Spleen (tissue), 11 donors: ENCODE data around the gene TBPL1. TPM values are rescaled to one million over a fixed set of nuclear protein-coding genes. Genes with fewer than 3 reads are reported as not detected.

Experiments used
- DNase-seq: peaks from one replicate; pipeline ENCODE4 v3.0.0-alpha.2; 2020
- H3K27ac ChIP-seq, 8 donors: fragments of 200-600 bp; sonication (generic) in 7 of 8; 1 replicate in 4 of 8; 2 replicates in 4 of 8; pipeline versions ENCODE4 v1.5.0 to v1.8.0; 2016 to 2021; ENCODE audit warnings: inconsistent platforms in 4 of 8, mild to moderate bottlenecking in 4 of 8, moderate library complexity in 1 of 8
- H3K27me3 ChIP-seq, 7 donors: fragments of 200-600 bp; sonication (generic) in 6 of 7; replicated peaks in 1 of 7; 1 replicate in 4 of 7; 2 replicates in 3 of 7; pipeline versions ENCODE4 v1.5.0 to v1.8.0; 2016 to 2021; ENCODE audit warnings: inconsistent platforms in 3 of 7, mild to moderate bottlenecking in 1 of 7
- H3K36me3 ChIP-seq, 6 donors: fragments of 200-600 bp; sonication (generic) in 5 of 6; 1 replicate in 4 of 6; 2 replicates in 2 of 6; pipeline versions ENCODE4 v1.5.0 to v1.8.0; 2016 to 2021; ENCODE audit warnings: inconsistent platforms in 2 of 6
- H3K4me1 ChIP-seq, 6 donors: fragments of 200-600 bp; sonication (generic) in 5 of 6; 1 replicate in 3 of 6; 2 replicates in 3 of 6; pipeline versions ENCODE4 v1.5.0 to v1.8.0; 2016 to 2021; ENCODE audit warnings: inconsistent platforms in 3 of 6
- H3K4me3 ChIP-seq, 8 donors: fragments of 200-600 bp; sonication (generic) in 7 of 8; 1 replicate in 4 of 8; 2 replicates in 4 of 8; pipeline versions ENCODE4 v1.5.0 to v1.8.0; 2016 to 2021; ENCODE audit warnings: inconsistent platforms in 4 of 8, mild to moderate bottlenecking in 4 of 8, moderate library complexity in 2 of 8
- H3K9me3 ChIP-seq, 8 donors: fragments of 200-600 bp; sonication (generic) in 7 of 8; 1 replicate in 4 of 8; 2 replicates in 4 of 8; pipeline versions ENCODE4 v1.5.0 to v1.8.0; 2016 to 2021; ENCODE audit warnings: inconsistent platforms in 4 of 8
- CTCF ChIP-seq, 11 experiments: fragments of 200-600 bp in 7 of 11; fragments of 450-650 bp in 4 of 11; sonication (generic) in 4 of 11; IDR thresholded peaks in 8 of 11; conservative IDR thresholded peaks in 3 of 11; 1 replicate in 7 of 11; 2 replicates in 4 of 11; pipeline versions ENCODE4 v1.4.0 to v1.8.0; 2016 to 2021; ENCODE audit warnings: antibody characterized with exemption in 11 of 11, inconsistent platforms in 4 of 11, mild to moderate bottlenecking in 1 of 11
- POLR2A ChIP-seq, 3 donors: fragments of 450-650 bp; IDR thresholded peaks; one replicate each; pipeline ENCODE4 v1.5.1; 2017; ENCODE audit warnings: antibody characterized with exemption in 3 of 3, mild to moderate bottlenecking in 1 of 3
- POLR2AphosphoS5 ChIP-seq, 3 donors: sonication (generic); formaldehyde crosslinking; IDR thresholded peaks; one replicate each; pipeline ENCODE4 v1.5.1; 2017; ENCODE audit warnings: antibody characterized with exemption in 3 of 3
- WGBS, 5 donors: extraction: QIAGEN DNeasy Blood & Tissue Kit in 3 of 5; methylation state at CpG; one replicate each; pipeline versions ENCODE4 v1.1.5 to v1.1.7; 2013 to 2018; 5-methylcytosine and 5-hydroxymethylcytosine counted together
- intact Hi-C: fragments of 100-400 bp; cut with DNase I; formaldehyde crosslinking; loops from one replicate; pipeline ENCODE4 v1.15.0; 2023; ENCODE audit warnings: low total_unique reads
- polyA plus RNA-seq, 3 donors: library from polyadenylated mRNA; stranded (reverse); fragments of 200-250 nt; gene quantifications; one replicate each; pipeline ENCODE4 v1.2.1, GENCODE V29; 2013
- total RNA-seq, 7 donors: library from RNA; depleted of rRNA in 3 of 7; stranded (reverse); fragments of >200 nt in 3 of 7; fragmentation: NEBNext Ultra II Directional in 4 of 7; extraction: Animal tissue kit (Norgen Biotek cat#: 25700) in 4 of 7; gene quantifications; one replicate each; pipeline versions ENCODE4 v1.1.0 to v1.2.1, GENCODE V29; 2016 to 2021
- donor health status: healthy with polysubstance abuse.
- donor health status: DM: no; HTN: no; CAD: no; lungs with moderate emphysema.
- donor health status: DM: no; HTN: no; CAD: no.
- donor health status: Bipolar disorder and iron deficiency.
- donor health status: healthy.
- donor health status: DM: no; HTN: no; CAD: no.
- donor health status: DM: yes; HTN: yes; CAD: no.

Gene TBPL1
- total and polyA plus RNA-seq, 10 donors, result 17.0 to 33.3 (median 27.6) TPM

DNA sequence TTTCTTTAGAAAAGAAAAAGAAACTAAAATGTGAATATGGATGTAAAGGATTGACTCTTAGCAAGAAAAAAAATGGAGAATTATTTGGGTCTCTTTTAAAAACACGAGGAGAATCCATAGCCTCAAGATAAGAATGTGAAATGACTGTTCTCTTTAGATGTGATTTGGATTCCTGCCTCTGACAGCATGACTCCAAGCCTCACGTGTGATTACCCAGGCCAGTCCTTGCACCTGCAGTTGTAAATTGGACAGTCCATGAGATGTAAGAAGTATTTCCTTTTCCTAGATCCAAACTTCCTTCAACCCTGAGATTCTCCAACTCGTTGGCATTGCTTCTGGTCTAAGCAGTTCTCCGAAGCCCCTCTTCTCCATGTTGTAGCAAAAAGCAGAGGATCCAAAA, 67.5 kb downstream of the TBPL1 start:
- Histone ChIP-seq H3K27ac (no peak overlapping the region), H3K4me3 (no peak overlapping the region), H3K36me3 (no peaks in the 10 kb centered on the region), H3K27me3 (no peaks in the 10 kb centered on the region), H3K4me1 (peaks cover 0 to 5% (median 0%) of the 10 kb centered on the region in 6 donors), H3K9me3 (no peaks in the 10 kb centered on the region)
- intact Hi-C loops, result no loop called here
- DNase-seq, result no peak
- no peak for TF ChIP-seq POLR2AphosphoS5 (IDR thresholded peaks at IDR 0.05)
- no peak for TF ChIP-seq CTCF (IDR thresholded peaks at IDR 0.05 in 8 of 11, conservative IDR thresholded peaks at IDR 0.05 in 3 of 11)
- no peak for TF ChIP-seq POLR2A (IDR thresholded peaks at IDR 0.05)
- 45 to 66% (median 59%) methylated on average over 4 of the region's 4 CpGs for WGBS, 5 donors

- Histone ChIP-seq H3K27ac (no peak overlapping the region), H3K4me3 (no peak overlapping the region), H3K4me1 (peaks cover 0 to 5% (median 0%) of the 10 kb centered on the region in 6 donors), H3K27me3 (no peaks in the 10 kb centered on the region), H3K36me3 (no peaks in the 10 kb centered on the region), H3K9me3 (no peaks in the 10 kb centered on the region)
- 44 to 72% (median 63%) methylated on average over 4 of the region's 4 CpGs for WGBS, 5 donors
- TF ChIP-seq POLR2A (IDR thresholded peaks at IDR 0.05), result no peak
- TF ChIP-seq POLR2AphosphoS5 (IDR thresholded peaks at IDR 0.05), result no peak
- no peak for TF ChIP-seq CTCF (IDR thresholded peaks at IDR 0.05 in 8 of 11, conservative IDR thresholded peaks at IDR 0.05 in 3 of 11)
- no peak for DNase-seq
- intact Hi-C loops, result no loop called here
Observed at GRCh38 chr6:134020968-134021367, 67.9 kb downstream of the TBPL1 start.

- Histone ChIP-seq H3K27ac (no peak overlapping the region), H3K4me1 (peaks cover 0 to 5% (median 0%) of the 10 kb centered on the region in 6 donors), H3K4me3 (no peak overlapping the region)
Observed at GRCh38 chr6:134021396-134022122, 68.5 kb downstream of the TBPL1 start.

More at GRCh38 chr6:134021396-134022122, 68.5 kb downstream of the TBPL1 start:
- Histone ChIP-seq H3K27me3 (no peaks in the 10 kb centered on the region), H3K36me3 (no peaks in the 10 kb centered on the region), H3K9me3 (no peaks in the 10 kb centered on the region)
- intact Hi-C loops, result no loop called here
- DNase-seq, result no peak
- WGBS, 5 donors, result 31 to 49% (median 39%) methylated on average over 5 of the region's 5 CpGs
- TF ChIP-seq POLR2AphosphoS5 (IDR thresholded peaks at IDR 0.05) (no peak), CTCF (IDR thresholded peaks at IDR 0.05 in 8 of 11, conservative IDR thresholded peaks at IDR 0.05 in 3 of 11) (no peak), POLR2A (IDR thresholded peaks at IDR 0.05) (no peak)
